ENCODE measurements around the gene KIF5C. TPM values are rescaled to one million over a fixed set of nuclear protein-coding genes. Genes with fewer than 3 reads are reported as not detected.

KIF5C gene
- total and polyA plus RNA-seq, 2 experiments from 2014 or later: 45.0 to 49.1 TPM

DNA sequence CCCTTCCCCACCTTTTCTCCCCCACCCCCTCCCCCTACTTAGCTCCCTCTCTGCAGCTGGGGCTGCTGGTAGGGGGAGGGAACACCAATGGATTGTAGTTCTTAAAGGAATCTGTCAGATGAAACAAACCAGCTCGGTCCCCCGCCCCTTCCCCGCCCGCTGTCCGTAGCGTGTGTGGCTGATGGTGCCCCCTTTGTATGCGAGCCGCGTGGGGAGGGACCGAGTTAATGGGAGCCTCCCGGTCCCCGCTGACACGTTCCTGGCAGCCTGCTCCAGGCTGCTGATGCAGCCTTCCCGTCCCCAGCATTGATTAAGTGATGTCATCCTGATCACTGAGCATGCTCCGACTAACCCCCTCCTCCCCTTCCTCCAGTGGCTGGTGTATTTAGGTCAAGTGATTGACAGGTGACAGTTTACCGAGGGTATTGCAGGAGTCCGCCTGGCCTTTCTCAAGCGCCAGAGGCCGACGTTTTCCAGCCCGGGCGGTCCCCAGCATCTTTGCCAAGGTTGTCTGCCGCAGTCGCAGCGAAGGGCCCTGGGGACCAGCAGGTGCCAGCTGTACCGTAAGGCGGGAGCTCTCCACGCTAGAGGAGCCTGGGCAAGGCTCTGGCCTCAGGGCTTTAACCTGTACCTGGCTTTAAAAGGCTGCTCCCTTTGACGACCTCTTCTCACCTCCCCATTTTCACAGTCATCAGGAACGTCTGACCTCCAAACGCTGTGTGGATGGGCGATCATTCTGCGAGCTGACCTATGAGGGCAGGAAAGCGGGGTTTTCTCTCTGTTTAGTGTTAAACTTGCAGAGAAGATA is 1.8 kb downstream of the KIF5C start:
- H3K4me3 ChIP-seq: peak overlapping the region; percentile 92
- peaks cover 9% of the 10 kb centered on the region for H3K4me1 Mint-ChIP-seq
- ATAC-seq: peak; percentile 74
- H3K27ac ChIP-seq (ENCODE audit: low read depth): no peak overlapping the region
- H3K27me3 ChIP-seq (ENCODE audit: insufficient read depth): peaks cover 6% of the 10 kb centered on the region; the same call in 1 of the 2 replicates
- H3K27me3 Mint-ChIP-seq (ENCODE audit: insufficient read depth, low read depth, poor library complexity): peaks cover 16% of the 10 kb centered on the region
- H3K36me3 ChIP-seq (ENCODE audit: insufficient read depth): 0 out of 2 replicates have a peak, but pooled peaks cover 4% of the 10 kb centered on the region
- peak overlapping the region; percentile 32; the same call in 1 of the 2 replicates for H3K27ac Mint-ChIP-seq
- peaks cover 18% of the 10 kb centered on the region for H4K20me1 ChIP-seq (replicated peaks; ENCODE audit: insufficient read depth)
- DNase-seq (ENCODE audit: low spot score): peak; percentile 95
- peaks cover 5% of the 10 kb centered on the region for H3K4me1 ChIP-seq (ENCODE audit: insufficient read depth)
- peak overlapping the region; percentile 95 for H3K4me2 ChIP-seq
- H3K9me3 Mint-ChIP-seq: peaks cover 20% of the 10 kb centered on the region; the same call in 2 of the 3 replicates
- no peaks in the 10 kb centered on the region; the same call in 1 of the 2 replicates for H3K79me2 ChIP-seq (replicated peaks; ENCODE audit: insufficient read depth)
- peaks cover 20% of the 10 kb centered on the region for H3K36me3 Mint-ChIP-seq (ENCODE audit: low read depth)
- H3K4me3 Mint-ChIP-seq: peak overlapping the region; percentile 91
- peaks cover 2% of the 10 kb centered on the region; the same call in 1 of the 2 replicates for H3F3A ChIP-seq (replicated peaks; ENCODE audit: low read depth)
- peak overlapping the region; percentile 49; the same call in 1 of the 2 replicates for H2AFZ ChIP-seq
- TF ChIP-seq, protein P1, sequence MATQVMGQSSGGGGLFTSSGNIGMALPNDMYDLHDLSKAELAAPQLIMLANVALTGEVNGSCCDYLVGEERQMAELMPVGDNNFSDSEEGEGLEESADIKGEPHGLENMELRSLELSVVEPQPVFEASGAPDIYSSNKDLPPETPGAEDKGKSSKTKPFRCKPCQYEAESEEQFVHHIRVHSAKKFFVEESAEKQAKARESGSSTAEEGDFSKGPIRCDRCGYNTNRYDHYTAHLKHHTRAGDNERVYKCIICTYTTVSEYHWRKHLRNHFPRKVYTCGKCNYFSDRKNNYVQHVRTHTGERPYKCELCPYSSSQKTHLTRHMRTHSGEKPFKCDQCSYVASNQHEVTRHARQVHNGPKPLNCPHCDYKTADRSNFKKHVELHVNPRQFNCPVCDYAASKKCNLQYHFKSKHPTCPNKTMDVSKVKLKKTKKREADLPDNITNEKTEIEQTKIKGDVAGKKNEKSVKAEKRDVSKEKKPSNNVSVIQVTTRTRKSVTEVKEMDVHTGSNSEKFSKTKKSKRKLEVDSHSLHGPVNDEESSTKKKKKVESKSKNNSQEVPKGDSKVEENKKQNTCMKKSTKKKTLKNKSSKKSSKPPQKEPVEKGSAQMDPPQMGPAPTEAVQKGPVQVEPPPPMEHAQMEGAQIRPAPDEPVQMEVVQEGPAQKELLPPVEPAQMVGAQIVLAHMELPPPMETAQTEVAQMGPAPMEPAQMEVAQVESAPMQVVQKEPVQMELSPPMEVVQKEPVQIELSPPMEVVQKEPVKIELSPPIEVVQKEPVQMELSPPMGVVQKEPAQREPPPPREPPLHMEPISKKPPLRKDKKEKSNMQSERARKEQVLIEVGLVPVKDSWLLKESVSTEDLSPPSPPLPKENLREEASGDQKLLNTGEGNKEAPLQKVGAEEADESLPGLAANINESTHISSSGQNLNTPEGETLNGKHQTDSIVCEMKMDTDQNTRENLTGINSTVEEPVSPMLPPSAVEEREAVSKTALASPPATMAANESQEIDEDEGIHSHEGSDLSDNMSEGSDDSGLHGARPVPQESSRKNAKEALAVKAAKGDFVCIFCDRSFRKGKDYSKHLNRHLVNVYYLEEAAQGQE (IDR thresholded peaks at IDR 0.05; ENCODE audit: unreplicated experiment): no peak
- TF ChIP-seq, protein P2, sequence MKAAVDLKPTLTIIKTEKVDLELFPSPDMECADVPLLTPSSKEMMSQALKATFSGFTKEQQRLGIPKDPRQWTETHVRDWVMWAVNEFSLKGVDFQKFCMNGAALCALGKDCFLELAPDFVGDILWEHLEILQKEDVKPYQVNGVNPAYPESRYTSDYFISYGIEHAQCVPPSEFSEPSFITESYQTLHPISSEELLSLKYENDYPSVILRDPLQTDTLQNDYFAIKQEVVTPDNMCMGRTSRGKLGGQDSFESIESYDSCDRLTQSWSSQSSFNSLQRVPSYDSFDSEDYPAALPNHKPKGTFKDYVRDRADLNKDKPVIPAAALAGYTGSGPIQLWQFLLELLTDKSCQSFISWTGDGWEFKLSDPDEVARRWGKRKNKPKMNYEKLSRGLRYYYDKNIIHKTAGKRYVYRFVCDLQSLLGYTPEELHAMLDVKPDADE (IDR thresholded peaks at IDR 0.05): no peak
- TF ChIP-seq, protein P3, sequence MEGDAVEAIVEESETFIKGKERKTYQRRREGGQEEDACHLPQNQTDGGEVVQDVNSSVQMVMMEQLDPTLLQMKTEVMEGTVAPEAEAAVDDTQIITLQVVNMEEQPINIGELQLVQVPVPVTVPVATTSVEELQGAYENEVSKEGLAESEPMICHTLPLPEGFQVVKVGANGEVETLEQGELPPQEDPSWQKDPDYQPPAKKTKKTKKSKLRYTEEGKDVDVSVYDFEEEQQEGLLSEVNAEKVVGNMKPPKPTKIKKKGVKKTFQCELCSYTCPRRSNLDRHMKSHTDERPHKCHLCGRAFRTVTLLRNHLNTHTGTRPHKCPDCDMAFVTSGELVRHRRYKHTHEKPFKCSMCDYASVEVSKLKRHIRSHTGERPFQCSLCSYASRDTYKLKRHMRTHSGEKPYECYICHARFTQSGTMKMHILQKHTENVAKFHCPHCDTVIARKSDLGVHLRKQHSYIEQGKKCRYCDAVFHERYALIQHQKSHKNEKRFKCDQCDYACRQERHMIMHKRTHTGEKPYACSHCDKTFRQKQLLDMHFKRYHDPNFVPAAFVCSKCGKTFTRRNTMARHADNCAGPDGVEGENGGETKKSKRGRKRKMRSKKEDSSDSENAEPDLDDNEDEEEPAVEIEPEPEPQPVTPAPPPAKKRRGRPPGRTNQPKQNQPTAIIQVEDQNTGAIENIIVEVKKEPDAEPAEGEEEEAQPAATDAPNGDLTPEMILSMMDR (conservative IDR thresholded peaks at IDR 0.05; ENCODE audit: low read depth in 2 of 2): no peak; a peak in 1 of 4 replicates
- no peak for TF ChIP-seq EZH2 (IDR thresholded peaks at IDR 0.05; ENCODE audit: low read depth, unreplicated experiment)
- no peak for TF ChIP-seq ZNF114 (CRISPR knock-in tag; IDR thresholded peaks at IDR 0.05)
- peak; percentile 30; the same call in 1 of the 2 replicates for TF ChIP-seq POLR2AphosphoS5 (IDR thresholded peaks at IDR 0.05; ENCODE audit: low read depth)
- TF ChIP-seq CREB1 (CRISPR knock-in tag; IDR thresholded peaks at IDR 0.05; ENCODE audit: low read depth): peak; percentile 65
- no peak for TF ChIP-seq EZH2phosphoT487 (IDR thresholded peaks at IDR 0.05; ENCODE audit: unreplicated experiment)
- TF ChIP-seq, protein P4, sequence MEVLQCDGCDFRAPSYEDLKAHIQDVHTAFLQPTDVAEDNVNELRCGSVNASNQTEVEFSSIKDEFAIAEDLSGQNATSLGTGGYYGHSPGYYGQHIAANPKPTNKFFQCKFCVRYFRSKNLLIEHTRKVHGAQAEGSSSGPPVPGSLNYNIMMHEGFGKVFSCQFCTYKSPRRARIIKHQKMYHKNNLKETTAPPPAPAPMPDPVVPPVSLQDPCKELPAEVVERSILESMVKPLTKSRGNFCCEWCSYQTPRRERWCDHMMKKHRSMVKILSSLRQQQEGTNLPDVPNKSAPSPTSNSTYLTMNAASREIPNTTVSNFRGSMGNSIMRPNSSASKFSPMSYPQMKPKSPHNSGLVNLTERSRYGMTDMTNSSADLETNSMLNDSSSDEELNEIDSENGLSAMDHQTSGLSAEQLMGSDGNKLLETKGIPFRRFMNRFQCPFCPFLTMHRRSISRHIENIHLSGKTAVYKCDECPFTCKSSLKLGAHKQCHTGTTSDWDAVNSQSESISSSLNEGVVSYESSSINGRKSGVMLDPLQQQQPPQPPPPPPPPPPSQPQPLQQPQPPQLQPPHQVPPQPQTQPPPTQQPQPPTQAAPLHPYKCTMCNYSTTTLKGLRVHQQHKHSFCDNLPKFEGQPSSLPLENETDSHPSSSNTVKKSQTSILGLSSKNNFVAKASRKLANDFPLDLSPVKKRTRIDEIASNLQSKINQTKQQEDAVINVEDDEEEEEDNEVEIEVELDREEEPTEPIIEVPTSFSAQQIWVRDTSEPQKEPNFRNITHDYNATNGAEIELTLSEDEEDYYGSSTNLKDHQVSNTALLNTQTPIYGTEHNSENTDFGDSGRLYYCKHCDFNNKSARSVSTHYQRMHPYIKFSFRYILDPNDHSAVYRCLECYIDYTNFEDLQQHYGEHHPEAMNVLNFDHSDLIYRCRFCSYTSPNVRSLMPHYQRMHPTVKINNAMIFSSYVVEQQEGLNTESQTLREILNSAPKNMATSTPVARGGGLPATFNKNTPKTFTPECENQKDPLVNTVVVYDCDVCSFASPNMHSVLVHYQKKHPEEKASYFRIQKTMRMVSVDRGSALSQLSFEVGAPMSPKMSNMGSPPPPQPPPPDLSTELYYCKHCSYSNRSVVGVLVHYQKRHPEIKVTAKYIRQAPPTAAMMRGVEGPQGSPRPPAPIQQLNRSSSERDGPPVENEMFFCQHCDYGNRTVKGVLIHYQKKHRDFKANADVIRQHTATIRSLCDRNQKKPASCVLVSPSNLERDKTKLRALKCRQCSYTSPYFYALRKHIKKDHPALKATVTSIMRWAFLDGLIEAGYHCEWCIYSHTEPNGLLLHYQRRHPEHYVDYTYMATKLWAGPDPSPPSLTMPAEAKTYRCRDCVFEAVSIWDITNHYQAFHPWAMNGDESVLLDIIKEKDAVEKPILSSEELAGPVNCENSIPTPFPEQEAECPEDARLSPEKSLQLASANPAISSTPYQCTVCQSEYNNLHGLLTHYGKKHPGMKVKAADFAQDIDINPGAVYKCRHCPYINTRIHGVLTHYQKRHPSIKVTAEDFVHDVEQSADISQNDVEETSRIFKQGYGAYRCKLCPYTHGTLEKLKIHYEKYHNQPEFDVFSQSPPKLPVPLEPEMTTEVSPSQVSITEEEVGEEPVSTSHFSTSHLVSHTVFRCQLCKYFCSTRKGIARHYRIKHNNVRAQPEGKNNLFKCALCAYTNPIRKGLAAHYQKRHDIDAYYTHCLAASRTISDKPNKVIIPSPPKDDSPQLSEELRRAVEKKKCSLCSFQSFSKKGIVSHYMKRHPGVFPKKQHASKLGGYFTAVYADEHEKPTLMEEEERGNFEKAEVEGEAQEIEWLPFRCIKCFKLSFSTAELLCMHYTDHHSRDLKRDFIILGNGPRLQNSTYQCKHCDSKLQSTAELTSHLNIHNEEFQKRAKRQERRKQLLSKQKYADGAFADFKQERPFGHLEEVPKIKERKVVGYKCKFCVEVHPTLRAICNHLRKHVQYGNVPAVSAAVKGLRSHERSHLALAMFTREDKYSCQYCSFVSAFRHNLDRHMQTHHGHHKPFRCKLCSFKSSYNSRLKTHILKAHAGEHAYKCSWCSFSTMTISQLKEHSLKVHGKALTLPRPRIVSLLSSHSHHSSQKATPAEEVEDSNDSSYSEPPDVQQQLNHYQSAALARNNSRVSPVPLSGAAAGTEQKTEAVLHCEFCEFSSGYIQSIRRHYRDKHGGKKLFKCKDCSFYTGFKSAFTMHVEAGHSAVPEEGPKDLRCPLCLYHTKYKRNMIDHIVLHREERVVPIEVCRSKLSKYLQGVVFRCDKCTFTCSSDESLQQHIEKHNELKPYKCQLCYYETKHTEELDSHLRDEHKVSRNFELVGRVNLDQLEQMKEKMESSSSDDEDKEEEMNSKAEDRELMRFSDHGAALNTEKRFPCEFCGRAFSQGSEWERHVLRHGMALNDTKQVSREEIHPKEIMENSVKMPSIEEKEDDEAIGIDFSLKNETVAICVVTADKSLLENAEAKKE (CRISPR knock-in tag; IDR thresholded peaks at IDR 0.05): no peak
- no peak for TF ChIP-seq JUNB (IDR thresholded peaks at IDR 0.05; ENCODE audit: unreplicated experiment)
- no peak for TF ChIP-seq STAT1 (IDR thresholded peaks at IDR 0.05; ENCODE audit: unreplicated experiment)
- TF ChIP-seq ZNF331 (CRISPR knock-in tag; IDR thresholded peaks at IDR 0.05; ENCODE audit: low read depth): no peak
- TF ChIP-seq NANOG (IDR thresholded peaks at IDR 0.05; ENCODE audit: borderline replicate concordance): no peak
- H3K9me2 ChIP-seq (ENCODE audit: insufficient read depth): peaks cover 9% of the 10 kb centered on the region

Measured in GM23338 (cell line).